IMR-90 (cell line): ENCODE measurements around the gene POU2F1. TPM values are rescaled to one million over a fixed set of nuclear protein-coding genes. Genes with fewer than 3 reads are reported as not detected.

Source experiments
- ATAC-seq: fragments of 200-7000 bp; cut with Tn5 transposase; 2 replicates; pipeline ENCODE4 v1.9.1; 2020; ENCODE audit warnings: low read depth, mild to moderate bottlenecking, moderate library complexity
- BruUV-seq: library from RNA; stranded (reverse); fragments of 400-500 nt; replicated peaks from 2 replicates; lab custom pipeline; 2021; lab: Mats Ljungman, UMichigan
- CTCF ChIA-PET: fragments of 300-600 bp; formaldehyde crosslinking; extraction: SDS; loops from one replicate; lab custom pipeline; 2021; ENCODE audit warnings: antibody characterized with exemption; lab: Yijun Ruan, JAX
- POLR2A ChIA-PET: fragments of 300-600 bp; sonication (Branson Sonifier 250); formaldehyde crosslinking; loops from one replicate; lab custom pipeline; 2022; ENCODE audit warnings: antibody characterized with exemption; ENCODE audit not compliant: unreplicated experiment; lab: Charles Lee
- DNase-seq: peaks from one replicate; pipeline ENCODE4 v3.0.0; 2013
- H2AFZ ChIP-seq: replicated peaks from 2 replicates; pipeline ENCODE3; 2013; ENCODE audit warnings: low read length, mild to moderate bottlenecking; ENCODE audit not compliant: poor library complexity
- H2AK5ac ChIP-seq: 2 replicates; pipeline ENCODE4 v1.6.1; 2013; ENCODE audit warnings: low read depth, low read length, inconsistent platforms
- H2AK9ac ChIP-seq: replicated peaks from 2 replicates; pipeline ENCODE3; 2013; ENCODE audit warnings: mild to moderate bottlenecking, low read depth, low read length, moderate library complexity; ENCODE audit not compliant: poor library complexity
- H2BK120ac ChIP-seq: 2 replicates; pipeline ENCODE4 v1.6.1; 2013; ENCODE audit warnings: low read depth, low read length, inconsistent platforms
- H2BK15ac ChIP-seq: 3 replicates; pipeline ENCODE4 v1.6.1; 2013; ENCODE audit warnings: low read depth, low read length, inconsistent platforms
- H2BK20ac ChIP-seq: 2 replicates; pipeline ENCODE4 v1.6.1; 2013; ENCODE audit warnings: low read depth, mild to moderate bottlenecking, inconsistent platforms, low read length, moderate library complexity
- H2BK5ac ChIP-seq: 2 replicates; pipeline ENCODE4 v1.6.1; 2013; ENCODE audit warnings: mild to moderate bottlenecking, low read depth, low read length, inconsistent platforms; ENCODE audit not compliant: poor library complexity, severe bottlenecking
- H3K14ac ChIP-seq: replicated peaks from 2 replicates; pipeline ENCODE4 v1.6.1; 2013; ENCODE audit warnings: low read depth, low read length, inconsistent platforms
- H3K18ac ChIP-seq: 2 replicates; pipeline ENCODE4 v1.6.1; 2013; ENCODE audit warnings: low read depth, low read length, control low read depth
- H3K23ac ChIP-seq: 2 replicates; pipeline ENCODE4 v1.6.1; 2013; ENCODE audit warnings: low read depth, low read length, inconsistent platforms
- H3K27ac ChIP-seq: 2 replicates; pipeline ENCODE4 v1.5.1; 2013; ENCODE audit warnings: mild to moderate bottlenecking, control low read depth, low read length; ENCODE audit not compliant: insufficient read depth
- H3K27me3 ChIP-seq: 2 replicates; pipeline ENCODE4 v1.6.1; 2013; ENCODE audit warnings: low read length; ENCODE audit not compliant: control insufficient read depth, insufficient read depth
- H3K36me3 ChIP-seq: 2 replicates; pipeline ENCODE4 v1.6.1; 2013; ENCODE audit warnings: low read length, mixed read lengths; ENCODE audit not compliant: control insufficient read depth, insufficient read depth
- H3K4ac ChIP-seq: 2 replicates; pipeline ENCODE4 v1.6.1; 2013; ENCODE audit warnings: low read depth, low read length, inconsistent platforms
- H3K4me1 ChIP-seq: 2 replicates; pipeline ENCODE4 v1.6.1; 2013; ENCODE audit warnings: low read length, mixed read lengths; ENCODE audit not compliant: control insufficient read depth, insufficient read depth
- H3K4me2 ChIP-seq: 2 replicates; pipeline ENCODE4 v1.6.1; 2013; ENCODE audit warnings: low read depth, mild to moderate bottlenecking, control low read depth, low read length, moderate library complexity
- H3K4me3 ChIP-seq: 2 replicates; pipeline ENCODE4 v1.5.1; 2013; ENCODE audit warnings: low read depth, mild to moderate bottlenecking, control low read depth, low read length, moderate library complexity; ENCODE audit not compliant: insufficient read depth
- H3K56ac ChIP-seq: 2 replicates; pipeline ENCODE4 v1.6.1; 2013; ENCODE audit warnings: low read length, inconsistent platforms; ENCODE audit not compliant: insufficient read depth; ENCODE audit errors: extremely low read depth
- H3K79me1 ChIP-seq, 2 experiments: 2 replicates each; pipeline ENCODE4 v1.6.1; 2013; ENCODE audit warnings: low read length in 2 of 2, inconsistent platforms in 1 of 2, low read depth in 1 of 2
- H3K9ac ChIP-seq: 2 replicates; pipeline ENCODE4 v1.6.1; 2013; ENCODE audit warnings: low read depth, low read length, control low read depth
- H3K9me1 ChIP-seq: 2 replicates; pipeline ENCODE4 v1.6.1; 2013; ENCODE audit warnings: low read length, inconsistent platforms; ENCODE audit not compliant: insufficient read depth
- H3K9me3 ChIP-seq: 2 replicates; pipeline ENCODE4 v1.6.1; 2013; ENCODE audit warnings: low read length; ENCODE audit not compliant: control insufficient read depth, insufficient read depth
- H4K20me1 ChIP-seq: 2 replicates; pipeline ENCODE4 v1.6.1; 2013; ENCODE audit warnings: low read length, inconsistent platforms; ENCODE audit not compliant: insufficient read depth
- H4K5ac ChIP-seq: 2 replicates; pipeline ENCODE4 v1.6.1; 2013; ENCODE audit warnings: mild to moderate bottlenecking, low read depth, low read length, control low read depth
- H4K8ac ChIP-seq, 2 experiments: 2 replicates each; pipeline ENCODE4 v1.6.1; 2013; ENCODE audit warnings: low read depth in 2 of 2, low read length in 2 of 2, control low read depth in 1 of 2, inconsistent platforms in 1 of 2
- H4K91ac ChIP-seq: 2 replicates; pipeline ENCODE4 v1.6.1; 2013; ENCODE audit warnings: low read depth, low read length, inconsistent platforms; ENCODE audit not compliant: insufficient read depth
- CHD1 ChIP-seq: IDR thresholded peaks from 2 replicates; pipeline ENCODE4 v1.6.1; 2012; ENCODE audit warnings: low read depth, low read length, improper control_type of control experiment
- WGBS, 2 experiments: methylation state at CpG; one replicate each; pipeline versions ENCODE4 v1.1.5 to v1.1.7; 2013; ENCODE audit warnings: missing lambda C conversion rate in 2 of 2; ENCODE audit not compliant: insufficient read length in 1 of 2; ENCODE audit errors: extremely low coverage in 2 of 2; 5-methylcytosine and 5-hydroxymethylcytosine counted together
- dilution Hi-C: fragments of 300-500 bp; cut with HindIII; formaldehyde crosslinking; loops from one replicate; pipeline ENCODE4 v1.14.3; 2018; ENCODE audit warnings: low sequenced_read_pairs; ENCODE audit not compliant: unreplicated experiment
- in situ Hi-C: fragments of 300-500 bp; cut with MboI; formaldehyde crosslinking; loops from 3 replicates; pipeline ENCODE4 v1.14.3; 2019; ENCODE audit warnings: low sequenced_read_pairs, inconsistent platforms, mixed read lengths
- intact Hi-C: fragments of 100-400 bp; cut with micrococcal nuclease; formaldehyde crosslinking; loops from 2 replicates; pipeline ENCODE4 v1.10.0; 2022
- polyA plus RNA-seq, 3 experiments: library from polyadenylated mRNA; depleted of rRNA; stranded (reverse); fragments of >200 nt; gene quantifications; 2 replicates each; pipeline ENCODE4 v1.2.3, GENCODE V29; 2012; ENCODE audit warnings: low replicate concordance in 1 of 3
- total RNA-seq: library from RNA; depleted of rRNA; stranded (reverse); fragments of >200 nt; gene quantifications from 2 replicates; pipeline ENCODE4 v1.2.3, GENCODE V29; 2012

The POU2F1 gene
- total and polyA plus RNA-seq, 2 of the 4 experiments (the other 2 are of a cell fraction), result 1.2 to 3.4 TPM

DNA sequence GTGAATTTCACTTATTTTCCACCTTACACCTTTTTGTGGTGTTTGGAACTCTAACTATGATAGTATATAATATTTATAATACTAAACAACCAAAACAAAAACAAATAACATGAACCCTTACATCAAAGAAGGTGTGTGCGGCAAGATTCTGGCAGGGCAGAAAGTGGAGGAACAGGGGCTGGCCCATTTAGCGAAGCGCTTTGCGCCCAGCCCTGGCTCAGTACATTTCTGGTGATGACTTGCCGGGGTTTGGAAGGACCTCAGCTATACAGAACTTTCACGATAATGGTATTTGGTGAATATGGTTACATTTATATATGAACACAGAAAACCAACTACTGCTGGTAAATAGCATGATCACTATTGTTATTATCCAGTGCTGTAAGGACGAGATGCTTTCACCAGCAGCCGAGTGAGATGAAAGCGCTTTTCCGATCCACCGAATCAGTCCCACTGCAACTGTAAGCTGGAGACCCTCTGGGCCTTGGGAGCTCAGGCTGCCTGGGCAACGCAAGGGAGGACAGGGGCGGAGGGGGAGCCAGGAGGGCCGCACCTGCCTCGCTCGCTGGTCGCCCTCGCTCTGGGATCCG lies 233.7 kb downstream of the POU2F1 start:
- Histone ChIP-seq H3K9me1 (no peaks in the 10 kb centered on the region; the same call in 1 of the 2 replicates), H3K79me1 (no peaks in the 10 kb centered on the region), H3K9me3 (no peaks in the 10 kb centered on the region), H2AK9ac (peak overlapping the region; percentile 56), H3K36me3 (no peaks in the 10 kb centered on the region), H3K27ac (no peak overlapping the region), H2BK120ac (no peak overlapping the region), H2BK5ac (no peak overlapping the region), H2BK15ac (no peak overlapping the region), H3K4me3 (peak overlapping the region; percentile 56), H2AK5ac (no peak overlapping the region), H3K4me1 (no peaks in the 10 kb centered on the region), H4K8ac (peak overlapping the region in 1 of 2 experiments; percentile 0; a peak in 1 of 4 replicates), H4K20me1 (no peaks in the 10 kb centered on the region), H3K23ac (no peak overlapping the region), H4K91ac (no peak overlapping the region), H3K18ac (no peak overlapping the region), H3K9ac (no peak overlapping the region), H3K4me2 (peak overlapping the region; percentile 83), H3K56ac (no peak overlapping the region), H2BK20ac (no peak overlapping the region), H2AFZ (peak overlapping the region; percentile 82), H3K27me3 (peaks cover 25% of the 10 kb centered on the region), H3K4ac (no peak overlapping the region), H4K5ac (no peak overlapping the region), H3K14ac (no peak overlapping the region)
- TF ChIP-seq CHD1, result no peak
- ATAC-seq (no peak), DNase-seq (no peak)
- in situ Hi-C loops, result no loop called here
- BruUV-seq, result no TSS peak
- intact Hi-C loops, result loop anchor here (10.0 kb wide), 1 partner anchor 230 kb away; no protein-coding TSS in a partner anchor
- WGBS, 2 experiments, result no CpG with 5 or more reads among the region's 19 CpGs
- dilution Hi-C loops, result no loop called here
- ChIA-PET POLR2A (no interaction called here), CTCF (no interaction called here)
